Epidermal melanocyte (primary cell): ENCODE data around the gene DGKE.

Experiments used
- DNase-seq: peaks from one replicate; pipeline ENCODE4 v3.0.0; 2011; ENCODE audit warnings: low spot score; ENCODE audit not compliant: insufficient read length

DGKE gene

DNA sequence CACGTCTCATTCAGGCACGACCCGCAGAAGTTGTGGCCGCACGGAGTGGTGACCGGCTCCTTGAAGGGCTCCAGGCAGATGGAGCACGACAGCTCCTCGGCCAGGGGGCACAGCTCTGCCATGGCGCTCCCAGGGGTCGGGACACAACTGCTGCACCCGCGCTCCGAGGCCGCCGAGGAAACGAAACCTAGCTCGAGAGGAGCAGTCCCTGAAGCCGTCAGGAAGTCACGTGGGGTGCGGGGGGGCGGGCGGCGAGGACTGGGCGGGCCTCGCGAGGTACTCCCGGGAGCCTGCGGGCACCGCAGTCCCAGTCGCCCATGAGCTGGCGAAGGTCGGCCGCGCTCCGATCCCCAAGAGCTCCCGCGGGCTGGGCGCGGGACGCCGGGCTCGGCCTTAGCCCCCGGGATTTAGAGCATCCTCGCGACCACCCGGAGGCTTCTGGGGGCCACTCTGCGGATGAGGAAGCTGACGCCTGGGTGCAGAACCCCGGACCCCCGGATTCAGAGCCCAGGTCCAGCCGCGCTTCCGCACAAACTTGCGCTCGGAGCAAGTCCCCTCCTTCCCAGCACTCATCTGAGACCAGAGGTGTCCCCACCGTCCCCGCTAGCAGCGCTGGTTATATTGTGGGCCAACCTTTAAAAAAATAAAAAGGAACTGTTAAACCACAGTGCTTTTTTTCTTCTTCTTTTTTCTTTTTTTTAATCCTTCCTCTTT is 80.1 kb downstream of the DGKE start, which contains the start of gene TRIM25:
Gene TRIM25 (minus strand): TSS at position 183 of the 714 bp plus-strand sequence. CDS start 61 bp downstream, at position 122.
- DNase-seq, result peak; percentile 88

DNA sequence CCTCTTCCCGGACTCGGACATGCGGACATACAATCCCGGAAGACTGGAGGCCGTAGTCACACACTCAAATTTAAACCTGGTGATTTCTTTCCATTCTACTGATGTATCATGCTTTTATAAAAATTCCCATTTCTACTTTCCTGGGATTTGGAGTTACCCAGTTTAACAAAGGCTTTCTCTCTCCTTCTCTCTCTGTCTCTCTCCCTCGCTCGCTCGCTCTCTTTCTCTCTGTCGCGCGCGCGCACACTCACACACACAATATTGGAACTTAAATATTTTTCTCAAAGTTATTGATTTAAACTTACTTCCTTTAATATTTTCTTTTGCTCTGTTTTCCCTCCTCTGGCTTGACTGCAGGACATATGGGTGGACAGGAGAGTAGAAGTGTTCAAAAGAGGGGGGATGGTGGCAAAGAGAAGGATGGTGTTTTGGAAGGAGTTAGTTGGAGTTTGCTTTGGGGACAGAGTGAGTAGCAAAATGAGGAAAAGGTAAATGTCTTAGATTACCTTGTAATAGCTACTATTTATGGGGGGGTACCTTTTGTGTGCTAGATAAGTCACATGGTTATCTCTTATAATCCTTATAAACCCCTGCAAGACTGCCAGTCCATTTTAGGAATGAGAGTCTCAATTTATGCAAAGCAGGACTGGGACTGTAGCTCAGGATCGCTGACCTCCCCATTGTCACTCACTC is 80.8 kb downstream of the DGKE start:
- no peak for DNase-seq

DNA sequence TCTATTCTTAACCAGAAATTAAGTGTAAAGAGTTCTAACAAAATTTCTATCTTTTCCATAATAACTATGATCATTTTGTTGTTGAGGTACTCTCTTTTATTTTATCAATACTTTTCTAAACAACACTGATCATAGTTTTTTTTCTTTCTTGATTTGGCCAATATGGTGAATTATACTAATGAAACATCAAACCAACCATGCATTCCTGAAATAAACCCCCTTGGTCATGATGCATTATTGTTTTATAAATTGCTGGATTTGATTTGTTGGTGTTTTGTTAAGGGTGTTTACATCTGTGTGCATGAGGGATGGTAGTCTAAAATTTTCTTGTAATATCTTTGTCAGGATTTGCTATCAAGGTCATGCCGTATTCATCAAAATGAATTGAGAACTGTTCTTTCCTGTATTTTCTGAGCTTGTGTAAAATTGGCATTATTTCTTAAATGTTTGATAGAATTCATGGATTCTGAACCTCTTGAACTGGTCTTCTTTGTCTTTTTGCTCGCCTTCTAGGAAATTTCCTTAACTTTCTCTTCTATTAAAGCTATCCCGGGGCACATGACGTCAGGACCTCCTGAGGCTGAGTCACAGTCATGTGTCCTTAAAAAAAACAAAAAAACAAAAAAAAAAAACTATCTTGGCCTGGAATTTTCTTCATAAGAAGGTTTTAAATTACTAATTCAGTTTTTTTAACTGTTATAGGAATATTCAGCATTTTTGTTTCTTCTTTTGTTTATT is 83.8 kb downstream of the DGKE start:
- DNase-seq, result no peak

DNA sequence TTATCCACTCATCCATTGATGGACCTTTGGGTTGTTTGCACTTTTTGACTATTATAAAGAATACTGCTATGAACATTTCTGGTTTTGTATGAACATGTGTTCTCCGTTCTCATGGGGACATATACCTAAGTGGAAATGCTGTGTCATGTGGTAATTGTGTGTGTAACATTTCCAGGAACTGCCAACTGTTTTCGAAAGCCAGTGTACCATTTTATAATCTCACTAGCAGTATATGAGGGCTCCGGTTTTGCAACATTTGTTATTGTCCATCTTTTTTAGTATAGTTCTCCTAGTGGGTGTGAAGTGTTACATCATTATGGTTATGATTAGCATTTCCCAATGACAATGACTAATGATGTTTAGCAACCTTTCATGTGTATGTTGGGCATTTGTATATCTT is 85.0 kb downstream of the DGKE start:
- DNase-seq, result no peak
